ENCODE measurements around the gene SRGAP2C.
A peak's percentile ranks its signal among the peaks of the same experiment; 100 is the strongest.
"Not testable (repeated sequence)": the region's sequence is repeated elsewhere in the genome, so short reads cannot be mapped to it uniquely, and the experiment has no call there.

The SRGAP2C gene

GRCh38 chr1:121178197-121178596, 6.6 kb upstream of the SRGAP2C start:
- not testable (repeated sequence) for H3K18ac ChIP-seq (ENCODE audit: low read length); H3K4me3 ChIP-seq (ENCODE audit: low read depth, low read length); H3K9ac ChIP-seq (ENCODE audit: low read length); H2BK12ac ChIP-seq (ENCODE audit: low read length); H4K8ac ChIP-seq (ENCODE audit: low read depth, low read length); H2BK120ac ChIP-seq (ENCODE audit: insufficient read depth, low read length, poor library complexity); H2AFZ ChIP-seq (ENCODE audit: insufficient read depth, low read length, poor library complexity); H3K4me1 ChIP-seq (ENCODE audit: control insufficient read depth in 1 of 2, insufficient read depth in 2 of 2, low read length in 2 of 2); H3K23ac ChIP-seq (ENCODE audit: low read length); H2BK5ac ChIP-seq (ENCODE audit: low read depth, low read length, poor library complexity); H4K12ac ChIP-seq (ENCODE audit: low read depth, low read length); H2AK5ac ChIP-seq (ENCODE audit: low read length); H3K4ac ChIP-seq (ENCODE audit: low read depth, low read length); H3K4me2 ChIP-seq (ENCODE audit: low read length); H3K36me3 ChIP-seq (ENCODE audit: control insufficient read depth in 1 of 2, insufficient read depth in 2 of 2, low read length in 2 of 2); H3K9me3 ChIP-seq (ENCODE audit: insufficient read depth, low read depth, low read length); H3K14ac ChIP-seq (ENCODE audit: low read length); H3K27ac ChIP-seq (ENCODE audit: low read depth, low read length); H3K79me1 ChIP-seq (ENCODE audit: low read length); H3K27me3 ChIP-seq (ENCODE audit: insufficient read depth, low read length); DNase-seq; H4K91ac ChIP-seq (ENCODE audit: low read depth, low read length); H3K79me2 ChIP-seq (ENCODE audit: control insufficient read depth, insufficient read depth, low read length, poor library complexity)

GRCh38 chr1:121183867-121184266, 908 bp upstream of the SRGAP2C start:
- H2BK12ac ChIP-seq (ENCODE audit: low read length); H2BK5ac ChIP-seq (ENCODE audit: low read depth, low read length, poor library complexity); H3K27me3 ChIP-seq (ENCODE audit: insufficient read depth, low read length); H4K91ac ChIP-seq (ENCODE audit: low read depth, low read length); H3K79me2 ChIP-seq (ENCODE audit: control insufficient read depth, insufficient read depth, low read length, poor library complexity); H3K9ac ChIP-seq (ENCODE audit: low read length); H3K27ac ChIP-seq (ENCODE audit: low read depth, low read length); H3K18ac ChIP-seq (ENCODE audit: low read length); H4K12ac ChIP-seq (ENCODE audit: low read depth, low read length); H3K23ac ChIP-seq (ENCODE audit: low read length); H3K36me3 ChIP-seq (ENCODE audit: control insufficient read depth in 1 of 2, insufficient read depth in 2 of 2, low read length in 2 of 2); H3K4me1 ChIP-seq (ENCODE audit: control insufficient read depth in 1 of 2, insufficient read depth in 2 of 2, low read length in 2 of 2); H2AFZ ChIP-seq (ENCODE audit: insufficient read depth, low read length, poor library complexity); H3K14ac ChIP-seq (ENCODE audit: low read length); H3K9me3 ChIP-seq (ENCODE audit: insufficient read depth, low read depth, low read length); H2AK5ac ChIP-seq (ENCODE audit: low read length); H3K4ac ChIP-seq (ENCODE audit: low read depth, low read length); H2BK120ac ChIP-seq (ENCODE audit: insufficient read depth, low read length, poor library complexity); H4K8ac ChIP-seq (ENCODE audit: low read depth, low read length); H3K79me1 ChIP-seq (ENCODE audit: low read length); DNase-seq: not testable (repeated sequence)
- WGBS (ENCODE audit: extremely low coverage, insufficient coverage, insufficient read length) = no CpG with 5 or more reads among the region's 31 CpGs
- peak overlapping the region; percentile 62 for H3K4me3 ChIP-seq (ENCODE audit: low read depth, low read length)
- peak overlapping the region; percentile 61 for H3K4me2 ChIP-seq (ENCODE audit: low read length)

- not testable (repeated sequence) for H2BK5ac ChIP-seq (ENCODE audit: low read depth, low read length, poor library complexity); H3K4me1 ChIP-seq (ENCODE audit: control insufficient read depth in 1 of 2, insufficient read depth in 2 of 2, low read length in 2 of 2); H3K79me2 ChIP-seq (ENCODE audit: control insufficient read depth, insufficient read depth, low read length, poor library complexity); H3K18ac ChIP-seq (ENCODE audit: low read length); H2BK12ac ChIP-seq (ENCODE audit: low read length); H3K4me2 ChIP-seq (ENCODE audit: low read length); H3K23ac ChIP-seq (ENCODE audit: low read length); H3K9me3 ChIP-seq (ENCODE audit: insufficient read depth, low read depth, low read length); H4K12ac ChIP-seq (ENCODE audit: low read depth, low read length); DNase-seq; H2AK5ac ChIP-seq (ENCODE audit: low read length); H2BK120ac ChIP-seq (ENCODE audit: insufficient read depth, low read length, poor library complexity); H3K14ac ChIP-seq (ENCODE audit: low read length); H3K27ac ChIP-seq (ENCODE audit: low read depth, low read length); H4K91ac ChIP-seq (ENCODE audit: low read depth, low read length); H3K36me3 ChIP-seq (ENCODE audit: control insufficient read depth in 1 of 2, insufficient read depth in 2 of 2, low read length in 2 of 2); H3K9ac ChIP-seq (ENCODE audit: low read length); H3K4me3 ChIP-seq (ENCODE audit: low read depth, low read length); H3K27me3 ChIP-seq (ENCODE audit: insufficient read depth, low read length); H2AFZ ChIP-seq (ENCODE audit: insufficient read depth, low read length, poor library complexity); H4K8ac ChIP-seq (ENCODE audit: low read depth, low read length); H3K79me1 ChIP-seq (ENCODE audit: low read length); H3K4ac ChIP-seq (ENCODE audit: low read depth, low read length)
- WGBS (ENCODE audit: extremely low coverage, insufficient coverage, insufficient read length) = no CpG with 5 or more reads among the region's 48 CpGs
Observed at GRCh38 chr1:121185140-121185708, 449 bp downstream of the SRGAP2C start.

- not testable (repeated sequence) for H3K36me3 ChIP-seq (ENCODE audit: control insufficient read depth in 1 of 2, insufficient read depth in 2 of 2, low read length in 2 of 2); DNase-seq; H3K27me3 ChIP-seq (ENCODE audit: insufficient read depth, low read length); H3K4ac ChIP-seq (ENCODE audit: low read depth, low read length); H2BK5ac ChIP-seq (ENCODE audit: low read depth, low read length, poor library complexity); H4K12ac ChIP-seq (ENCODE audit: low read depth, low read length); H3K23ac ChIP-seq (ENCODE audit: low read length); H3K79me2 ChIP-seq (ENCODE audit: control insufficient read depth, insufficient read depth, low read length, poor library complexity); H3K9ac ChIP-seq (ENCODE audit: low read length); H3K4me1 ChIP-seq (ENCODE audit: control insufficient read depth in 1 of 2, insufficient read depth in 2 of 2, low read length in 2 of 2); H2AK5ac ChIP-seq (ENCODE audit: low read length); H3K4me2 ChIP-seq (ENCODE audit: low read length); H3K18ac ChIP-seq (ENCODE audit: low read length); H2BK12ac ChIP-seq (ENCODE audit: low read length); H4K91ac ChIP-seq (ENCODE audit: low read depth, low read length); H3K9me3 ChIP-seq (ENCODE audit: insufficient read depth, low read depth, low read length); H3K14ac ChIP-seq (ENCODE audit: low read length); H3K79me1 ChIP-seq (ENCODE audit: low read length); H4K8ac ChIP-seq (ENCODE audit: low read depth, low read length); H3K4me3 ChIP-seq (ENCODE audit: low read depth, low read length); H2BK120ac ChIP-seq (ENCODE audit: insufficient read depth, low read length, poor library complexity); H3K27ac ChIP-seq (ENCODE audit: low read depth, low read length); H2AFZ ChIP-seq (ENCODE audit: insufficient read depth, low read length, poor library complexity)
- WGBS (ENCODE audit: extremely low coverage, insufficient coverage, insufficient read length) = no CpG with 5 or more reads among the region's 20 CpGs
Observed at GRCh38 chr1:121186191-121186590, 1.4 kb downstream of the SRGAP2C start.

Data from trophoblast cell (in vitro differentiated cells and primary cell).